ENCODE measurements around the gene DYNLT2B. TPM values are rescaled to one million over a fixed set of nuclear protein-coding genes. Genes with fewer than 3 reads are reported as not detected.

DYNLT2B gene
- polyA plus RNA-seq, 1 donor from 2014 or later, result 276 TPM

DNA sequence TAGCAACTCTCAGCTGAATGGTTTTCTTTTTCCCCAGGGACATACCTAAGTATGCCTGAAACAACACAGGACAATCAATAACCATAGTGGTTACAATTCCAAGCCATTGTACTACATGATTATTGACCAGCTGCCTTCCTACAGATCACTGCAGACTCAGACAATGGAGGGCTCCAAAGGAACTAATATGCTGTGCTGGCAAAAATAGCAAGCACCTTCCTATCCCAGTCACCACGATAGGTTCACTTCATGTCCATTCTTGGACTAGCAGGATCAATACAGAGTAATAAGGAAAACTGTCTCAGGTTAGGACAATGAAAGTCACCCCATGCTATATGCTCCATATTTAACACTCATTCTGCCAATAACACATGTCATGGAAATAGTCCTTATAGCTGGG, 37.6 kb upstream of the DYNLT2B start:
- Histone ChIP-seq H3K4me3 (ENCODE audit: low read length) (no peak overlapping the region), H2AFZ (ENCODE audit: low read depth, low read length) (no peak overlapping the region), H3K9ac (ENCODE audit: low read length) (no peak overlapping the region), H3K27me3 (ENCODE audit: insufficient read depth, low read depth, low read length) (no peaks in the 10 kb centered on the region), H3K27ac (ENCODE audit: low read length) (no peak overlapping the region), H3K79me2 (replicated peaks; ENCODE audit: insufficient read depth, low read length) (no peaks in the 10 kb centered on the region), H3K9me2 (ENCODE audit: insufficient read depth, low read length) (no peaks in the 10 kb centered on the region), H3K36me3 (ENCODE audit: insufficient read depth, low read length) (peaks cover 6% of the 10 kb centered on the region), H3K9me3 (ENCODE audit: low read length) (no peaks in the 10 kb centered on the region), H4K20me1 (ENCODE audit: insufficient read depth) (no peaks in the 10 kb centered on the region), H3F3A (ENCODE audit: insufficient read depth, low read length, poor library complexity, severe bottlenecking) (no peaks in the 10 kb centered on the region), H3K4me2 (ENCODE audit: low read length) (no peak overlapping the region)
- TF ChIP-seq EZH2 (IDR thresholded peaks at IDR 0.05; ENCODE audit: borderline replicate concordance, insufficient read depth, low read length, poor library complexity, severe bottlenecking), result no peak
- no peak for TF ChIP-seq SMC3 (conservative IDR thresholded peaks at IDR 0.05; ENCODE audit: poor library complexity)
- no peak for TF ChIP-seq POLR2AphosphoS5 (IDR thresholded peaks at IDR 0.05)
- TF ChIP-seq MXI1 (conservative IDR thresholded peaks at IDR 0.05; ENCODE audit: poor library complexity, severe bottlenecking), result no peak
- TF ChIP-seq TAF1 (IDR thresholded peaks at IDR 0.05; ENCODE audit: low read depth), result no peak
- TF ChIP-seq, protein P1, sequence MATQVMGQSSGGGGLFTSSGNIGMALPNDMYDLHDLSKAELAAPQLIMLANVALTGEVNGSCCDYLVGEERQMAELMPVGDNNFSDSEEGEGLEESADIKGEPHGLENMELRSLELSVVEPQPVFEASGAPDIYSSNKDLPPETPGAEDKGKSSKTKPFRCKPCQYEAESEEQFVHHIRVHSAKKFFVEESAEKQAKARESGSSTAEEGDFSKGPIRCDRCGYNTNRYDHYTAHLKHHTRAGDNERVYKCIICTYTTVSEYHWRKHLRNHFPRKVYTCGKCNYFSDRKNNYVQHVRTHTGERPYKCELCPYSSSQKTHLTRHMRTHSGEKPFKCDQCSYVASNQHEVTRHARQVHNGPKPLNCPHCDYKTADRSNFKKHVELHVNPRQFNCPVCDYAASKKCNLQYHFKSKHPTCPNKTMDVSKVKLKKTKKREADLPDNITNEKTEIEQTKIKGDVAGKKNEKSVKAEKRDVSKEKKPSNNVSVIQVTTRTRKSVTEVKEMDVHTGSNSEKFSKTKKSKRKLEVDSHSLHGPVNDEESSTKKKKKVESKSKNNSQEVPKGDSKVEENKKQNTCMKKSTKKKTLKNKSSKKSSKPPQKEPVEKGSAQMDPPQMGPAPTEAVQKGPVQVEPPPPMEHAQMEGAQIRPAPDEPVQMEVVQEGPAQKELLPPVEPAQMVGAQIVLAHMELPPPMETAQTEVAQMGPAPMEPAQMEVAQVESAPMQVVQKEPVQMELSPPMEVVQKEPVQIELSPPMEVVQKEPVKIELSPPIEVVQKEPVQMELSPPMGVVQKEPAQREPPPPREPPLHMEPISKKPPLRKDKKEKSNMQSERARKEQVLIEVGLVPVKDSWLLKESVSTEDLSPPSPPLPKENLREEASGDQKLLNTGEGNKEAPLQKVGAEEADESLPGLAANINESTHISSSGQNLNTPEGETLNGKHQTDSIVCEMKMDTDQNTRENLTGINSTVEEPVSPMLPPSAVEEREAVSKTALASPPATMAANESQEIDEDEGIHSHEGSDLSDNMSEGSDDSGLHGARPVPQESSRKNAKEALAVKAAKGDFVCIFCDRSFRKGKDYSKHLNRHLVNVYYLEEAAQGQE (IDR thresholded peaks at IDR 0.05; ENCODE audit: borderline replicate concordance), result no peak
- no peak for TF ChIP-seq EP300 (conservative IDR thresholded peaks at IDR 0.05; ENCODE audit: poor library complexity, severe bottlenecking)
- TF ChIP-seq, protein P2, sequence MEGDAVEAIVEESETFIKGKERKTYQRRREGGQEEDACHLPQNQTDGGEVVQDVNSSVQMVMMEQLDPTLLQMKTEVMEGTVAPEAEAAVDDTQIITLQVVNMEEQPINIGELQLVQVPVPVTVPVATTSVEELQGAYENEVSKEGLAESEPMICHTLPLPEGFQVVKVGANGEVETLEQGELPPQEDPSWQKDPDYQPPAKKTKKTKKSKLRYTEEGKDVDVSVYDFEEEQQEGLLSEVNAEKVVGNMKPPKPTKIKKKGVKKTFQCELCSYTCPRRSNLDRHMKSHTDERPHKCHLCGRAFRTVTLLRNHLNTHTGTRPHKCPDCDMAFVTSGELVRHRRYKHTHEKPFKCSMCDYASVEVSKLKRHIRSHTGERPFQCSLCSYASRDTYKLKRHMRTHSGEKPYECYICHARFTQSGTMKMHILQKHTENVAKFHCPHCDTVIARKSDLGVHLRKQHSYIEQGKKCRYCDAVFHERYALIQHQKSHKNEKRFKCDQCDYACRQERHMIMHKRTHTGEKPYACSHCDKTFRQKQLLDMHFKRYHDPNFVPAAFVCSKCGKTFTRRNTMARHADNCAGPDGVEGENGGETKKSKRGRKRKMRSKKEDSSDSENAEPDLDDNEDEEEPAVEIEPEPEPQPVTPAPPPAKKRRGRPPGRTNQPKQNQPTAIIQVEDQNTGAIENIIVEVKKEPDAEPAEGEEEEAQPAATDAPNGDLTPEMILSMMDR (IDR thresholded peaks at IDR 0.05; ENCODE audit: poor library complexity, severe bottlenecking), result no peak
- no peak for TF ChIP-seq RAD21 (conservative IDR thresholded peaks at IDR 0.05)

DNA sequence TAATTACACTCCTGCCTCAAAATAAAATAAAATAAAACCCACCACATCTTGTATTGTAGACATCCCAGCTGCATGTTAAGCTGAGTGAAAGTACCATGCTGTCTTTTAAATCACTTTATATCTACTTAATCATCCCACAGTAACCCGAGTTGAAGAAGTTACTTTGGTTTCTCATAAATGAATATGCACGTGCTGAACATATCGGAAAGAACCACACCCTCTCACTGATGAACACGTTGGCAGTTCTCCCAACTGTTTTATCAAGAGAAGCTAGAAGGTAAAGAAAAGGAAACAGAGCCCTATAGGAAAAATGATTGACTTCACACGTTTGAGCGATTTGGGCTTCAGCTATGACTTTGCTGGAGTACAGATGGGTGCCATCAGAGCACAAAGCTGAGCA, 36.1 kb upstream of the DYNLT2B start:
- Histone ChIP-seq H2AFZ (ENCODE audit: low read depth, low read length) (no peak overlapping the region), H3K79me2 (replicated peaks; ENCODE audit: insufficient read depth, low read length) (no peaks in the 10 kb centered on the region), H3K9me3 (ENCODE audit: low read length) (peaks cover 4% of the 10 kb centered on the region), H3K4me2 (ENCODE audit: low read length) (no peak overlapping the region), H3K9ac (ENCODE audit: low read length) (no peak overlapping the region), H3K27me3 (ENCODE audit: insufficient read depth, low read depth, low read length) (no peaks in the 10 kb centered on the region), H3K36me3 (ENCODE audit: insufficient read depth, low read length) (peaks cover 6% of the 10 kb centered on the region), H3K9me2 (ENCODE audit: insufficient read depth, low read length) (no peaks in the 10 kb centered on the region), H3K4me3 (ENCODE audit: low read length) (no peak overlapping the region), H4K20me1 (ENCODE audit: insufficient read depth) (no peaks in the 10 kb centered on the region), H3F3A (ENCODE audit: insufficient read depth, low read length, poor library complexity, severe bottlenecking) (no peaks in the 10 kb centered on the region), H3K27ac (ENCODE audit: low read length) (no peak overlapping the region)
- TF ChIP-seq, protein P2 (IDR thresholded peaks at IDR 0.05; ENCODE audit: poor library complexity, severe bottlenecking), result no peak
- TF ChIP-seq EZH2 (IDR thresholded peaks at IDR 0.05; ENCODE audit: borderline replicate concordance, insufficient read depth, low read length, poor library complexity, severe bottlenecking) (no peak), EP300 (conservative IDR thresholded peaks at IDR 0.05; ENCODE audit: poor library complexity, severe bottlenecking) (no peak), SMC3 (conservative IDR thresholded peaks at IDR 0.05; ENCODE audit: poor library complexity) (no peak), MXI1 (conservative IDR thresholded peaks at IDR 0.05; ENCODE audit: poor library complexity, severe bottlenecking) (no peak), RAD21 (conservative IDR thresholded peaks at IDR 0.05) (no peak)
- TF ChIP-seq, protein P1 (IDR thresholded peaks at IDR 0.05; ENCODE audit: borderline replicate concordance), result no peak
